Mesendoderm (in vitro differentiated cells): ENCODE measurements around the gene STK17A.

Experiments used
- DNase-seq: peaks from one replicate; pipeline ENCODE4 v3.0.0; 2013
- H2AK5ac ChIP-seq: 2 replicates; pipeline ENCODE4 v1.6.1; 2013; ENCODE audit warnings: low read length, inconsistent platforms
- H2BK120ac ChIP-seq: 2 replicates; pipeline ENCODE4 v1.6.1; 2013; ENCODE audit warnings: low read depth, mild to moderate bottlenecking, low read length, moderate library complexity, mixed read lengths
- H2BK15ac ChIP-seq: replicated peaks from 2 replicates; pipeline ENCODE4 v1.6.1; 2013; ENCODE audit warnings: low read depth, mild to moderate bottlenecking, moderate library complexity
- H2BK5ac ChIP-seq: 2 replicates; pipeline ENCODE4 v1.6.1; 2013; ENCODE audit warnings: low read length, inconsistent platforms
- H3K18ac ChIP-seq: 2 replicates; pipeline ENCODE4 v1.6.1; 2013; ENCODE audit warnings: mild to moderate bottlenecking, low read length, mixed read lengths
- H3K23ac ChIP-seq: one replicate; pipeline ENCODE4 v1.6.1; 2013; ENCODE audit warnings: low read length
- H3K27ac ChIP-seq: 2 replicates; pipeline ENCODE4 v1.5.1; 2013; ENCODE audit warnings: low read depth, mild to moderate bottlenecking, inconsistent platforms, low read length, moderate library complexity
- H3K27me3 ChIP-seq: 2 replicates; pipeline ENCODE4 v1.6.1; 2013; ENCODE audit warnings: low read length, control low read depth, mild to moderate bottlenecking, inconsistent platforms; ENCODE audit not compliant: insufficient read depth, poor library complexity
- H3K36me3 ChIP-seq: 2 replicates; pipeline ENCODE4 v1.6.1; 2013; ENCODE audit warnings: low read length, inconsistent platforms; ENCODE audit not compliant: control insufficient read depth, insufficient read depth
- H3K4ac ChIP-seq: one replicate; pipeline ENCODE4 v1.6.1; 2013; ENCODE audit warnings: low read depth, mild to moderate bottlenecking, low read length, moderate library complexity
- H3K4me1 ChIP-seq: 2 replicates; pipeline ENCODE4 v1.6.1; 2013; ENCODE audit warnings: low read depth, low read length, inconsistent platforms; ENCODE audit not compliant: control insufficient read depth
- H3K4me2 ChIP-seq: 2 replicates; pipeline ENCODE4 v1.6.1; 2013; ENCODE audit warnings: low read length
- H3K4me3 ChIP-seq: 2 replicates; pipeline ENCODE4 v1.5.1; 2013; ENCODE audit warnings: mild to moderate bottlenecking, low read length
- H3K56ac ChIP-seq: one replicate; pipeline ENCODE4 v1.6.1; 2013; ENCODE audit warnings: low read length
- H3K79me1 ChIP-seq: 2 replicates; pipeline ENCODE4 v1.6.1; 2013; ENCODE audit warnings: low read length, inconsistent platforms
- H3K79me2 ChIP-seq: 2 replicates; pipeline ENCODE4 v1.6.1; 2013; ENCODE audit warnings: mild to moderate bottlenecking, low read length; ENCODE audit not compliant: control insufficient read depth, insufficient read depth
- H3K9ac ChIP-seq: 2 replicates; pipeline ENCODE4 v1.6.1; 2013; ENCODE audit warnings: low read length, inconsistent platforms
- H4K5ac ChIP-seq: one replicate; pipeline ENCODE4 v1.6.1; 2013; ENCODE audit warnings: low read length
- H4K8ac ChIP-seq: one replicate; pipeline ENCODE4 v1.6.1; 2013; ENCODE audit warnings: low read depth, mild to moderate bottlenecking, control low read depth, low read length, moderate library complexity
- WGBS: extraction: QIAGEN DNeasy Blood & Tissue Kit; methylation state at CpG from one replicate; pipeline ENCODE4 v1.1.7; 2013; ENCODE audit warnings: low lambda C conversion rate, missing lambda C conversion rate; ENCODE audit not compliant: insufficient coverage; ENCODE audit errors: extremely low coverage; 5-methylcytosine and 5-hydroxymethylcytosine counted together

The STK17A gene

DNA sequence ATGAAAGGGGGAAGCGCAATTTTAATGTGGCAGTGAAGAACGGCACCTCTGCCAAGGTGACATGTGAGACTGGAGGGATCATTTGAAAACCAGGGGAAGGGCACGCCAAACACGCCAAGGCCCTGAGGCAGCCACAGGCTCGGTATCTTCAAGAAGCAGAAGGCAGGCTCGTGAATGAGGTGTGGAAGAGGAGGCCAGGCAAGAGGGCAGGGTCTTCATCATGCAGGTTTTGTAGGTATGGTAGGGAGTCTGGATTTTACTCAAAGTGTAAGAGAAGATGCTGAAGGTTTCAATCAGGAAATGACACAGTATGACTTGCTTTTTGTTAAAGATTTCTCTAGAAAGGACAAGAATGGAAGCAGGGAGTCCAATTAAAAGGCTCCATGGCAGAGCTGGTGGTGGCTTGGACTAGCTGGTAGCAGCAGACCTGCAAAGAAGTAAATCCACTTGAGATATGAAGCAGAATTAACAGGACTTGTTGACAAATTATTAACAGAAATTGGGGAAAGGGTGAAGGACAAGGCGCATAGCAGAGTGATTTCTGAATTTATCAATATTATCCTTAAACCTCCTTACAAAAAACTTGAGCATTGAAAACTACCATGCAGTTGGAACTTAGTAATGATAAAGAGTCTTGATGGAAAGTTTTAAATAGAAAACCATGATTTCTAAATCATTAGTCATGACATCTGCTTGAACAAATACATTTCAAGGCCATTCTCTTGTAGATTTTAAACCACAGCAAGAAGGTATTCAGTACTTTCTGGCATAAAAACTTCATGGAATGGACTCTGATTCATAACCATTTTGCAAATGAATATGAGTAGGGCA is 76.0 kb downstream of the STK17A start:
- no peak overlapping the region for H3K23ac ChIP-seq
- no CpG with 5 or more reads among the region's 7 CpGs for WGBS
- H3K9ac ChIP-seq: no peak overlapping the region
- no peaks in the 10 kb centered on the region for H3K27me3 ChIP-seq
- H3K36me3 ChIP-seq: no peaks in the 10 kb centered on the region
- no peak overlapping the region for H3K18ac ChIP-seq
- no peak overlapping the region for H3K4me3 ChIP-seq
- H3K56ac ChIP-seq: no peak overlapping the region
- H4K5ac ChIP-seq: no peak overlapping the region
- H2AK5ac ChIP-seq: no peak overlapping the region
- H2BK120ac ChIP-seq: no peak overlapping the region
- H3K79me2 ChIP-seq: peaks cover 9% of the 10 kb centered on the region
- H3K4me2 ChIP-seq: no peak overlapping the region
- H3K27ac ChIP-seq: no peak overlapping the region
- H2BK15ac ChIP-seq: no peak overlapping the region
- H2BK5ac ChIP-seq: no peak overlapping the region
- H4K8ac ChIP-seq: no peak overlapping the region
- DNase-seq: no peak
- peaks cover 5% of the 10 kb centered on the region for H3K4me1 ChIP-seq
- no peak overlapping the region for H3K4ac ChIP-seq
- peaks cover 10% of the 10 kb centered on the region for H3K79me1 ChIP-seq

GRCh38 chr7:43659549-43659896 is 76.6 kb downstream of the STK17A start:
- Histone ChIP-seq H4K5ac (no peak overlapping the region), H3K4me2 (no peak overlapping the region), H3K4me1 (peaks cover 5% of the 10 kb centered on the region), H3K4me3 (no peak overlapping the region), H3K27me3 (no peaks in the 10 kb centered on the region), H2BK120ac (no peak overlapping the region), H3K18ac (peak overlapping the region; percentile 28), H2AK5ac (no peak overlapping the region), H3K79me1 (peaks cover 11% of the 10 kb centered on the region), H3K23ac (no peak overlapping the region), H4K8ac (no peak overlapping the region), H3K9ac (no peak overlapping the region), H3K79me2 (peaks cover 11% of the 10 kb centered on the region), H2BK15ac (no peak overlapping the region), H3K27ac (no peak overlapping the region), H3K56ac (no peak overlapping the region), H2BK5ac (no peak overlapping the region), H3K4ac (no peak overlapping the region), H3K36me3 (no peaks in the 10 kb centered on the region)
- DNase-seq: no peak

- H4K5ac ChIP-seq: no peak overlapping the region
- no peak overlapping the region for H3K56ac ChIP-seq
- H3K36me3 ChIP-seq: no peaks in the 10 kb centered on the region
- H3K4me2 ChIP-seq: no peak overlapping the region
- H3K4ac ChIP-seq: no peak overlapping the region
- H3K79me1 ChIP-seq: peaks cover 12% of the 10 kb centered on the region
- no peak overlapping the region for H3K18ac ChIP-seq
- H2AK5ac ChIP-seq: no peak overlapping the region
- no peak overlapping the region for H3K4me3 ChIP-seq
- H2BK5ac ChIP-seq: no peak overlapping the region
- H3K27ac ChIP-seq: no peak overlapping the region
- peaks cover 13% of the 10 kb centered on the region for H3K79me2 ChIP-seq
- peaks cover 5% of the 10 kb centered on the region for H3K4me1 ChIP-seq
- no CpG with 5 or more reads among the region's 2 CpGs for WGBS
- no peak overlapping the region for H3K9ac ChIP-seq
- no peaks in the 10 kb centered on the region for H3K27me3 ChIP-seq
- H3K23ac ChIP-seq: no peak overlapping the region
- peak; percentile 33 for DNase-seq
- H2BK15ac ChIP-seq: no peak overlapping the region
- no peak overlapping the region for H4K8ac ChIP-seq
- H2BK120ac ChIP-seq: no peak overlapping the region
These were observed 77.2 kb downstream of the STK17A start for GRCh38 chr7:43660141-43660540.

GRCh38 chr7:43664681-43665080 is 81.8 kb downstream of the STK17A start:
- H3K9ac ChIP-seq: no peak overlapping the region
- H3K23ac ChIP-seq: no peak overlapping the region
- no peaks in the 10 kb centered on the region for H3K36me3 ChIP-seq
- H4K8ac ChIP-seq: no peak overlapping the region
- no peak overlapping the region for H3K27ac ChIP-seq
- H3K79me1 ChIP-seq: peaks cover 11% of the 10 kb centered on the region
- no peaks in the 10 kb centered on the region for H3K27me3 ChIP-seq
- H2BK120ac ChIP-seq: no peak overlapping the region
- H3K79me2 ChIP-seq: peaks cover 20% of the 10 kb centered on the region
- H2BK15ac ChIP-seq: no peak overlapping the region
- no peak overlapping the region for H4K5ac ChIP-seq
- no peak overlapping the region for H3K4me3 ChIP-seq
- no CpG with 5 or more reads among the region's 1 CpG for WGBS
- no peak overlapping the region for H3K4ac ChIP-seq
- H2AK5ac ChIP-seq: no peak overlapping the region
- no peak for DNase-seq
- no peak overlapping the region for H3K4me2 ChIP-seq
- peaks cover 3% of the 10 kb centered on the region for H3K4me1 ChIP-seq
- H2BK5ac ChIP-seq: no peak overlapping the region
- no peak overlapping the region for H3K18ac ChIP-seq
- H3K56ac ChIP-seq: no peak overlapping the region

DNA sequence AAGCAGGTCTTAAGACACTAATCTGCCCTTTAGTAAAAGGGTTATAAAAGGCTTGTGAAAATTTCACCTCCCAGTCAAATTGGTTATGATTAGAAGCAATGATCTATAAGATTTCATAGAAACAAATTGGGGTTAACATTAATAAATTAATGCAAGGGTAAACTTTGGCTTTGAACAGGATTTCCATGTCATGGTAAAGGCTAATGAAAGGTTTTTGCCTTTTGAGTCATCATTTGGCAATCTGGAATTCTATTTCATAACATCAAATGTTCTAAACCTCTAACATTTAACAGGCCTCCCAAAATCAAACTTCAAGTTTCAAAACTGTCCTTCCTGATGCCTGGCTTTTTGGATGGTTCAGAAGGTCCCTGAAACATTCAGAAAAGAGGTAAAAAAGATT is 84.0 kb downstream of the STK17A start:
- Histone ChIP-seq H2BK5ac (no peak overlapping the region), H3K18ac (no peak overlapping the region), H3K36me3 (no peaks in the 10 kb centered on the region), H3K27ac (no peak overlapping the region), H4K8ac (no peak overlapping the region), H3K23ac (no peak overlapping the region), H3K56ac (no peak overlapping the region), H3K4me1 (no peaks in the 10 kb centered on the region), H3K27me3 (no peaks in the 10 kb centered on the region), H2AK5ac (no peak overlapping the region), H2BK15ac (no peak overlapping the region), H3K4ac (no peak overlapping the region), H3K4me2 (no peak overlapping the region), H3K79me1 (peaks cover 11% of the 10 kb centered on the region), H3K9ac (no peak overlapping the region), H3K79me2 (peaks cover 25% of the 10 kb centered on the region), H3K4me3 (no peak overlapping the region), H4K5ac (no peak overlapping the region), H2BK120ac (no peak overlapping the region)
- DNase-seq: no peak

DNA sequence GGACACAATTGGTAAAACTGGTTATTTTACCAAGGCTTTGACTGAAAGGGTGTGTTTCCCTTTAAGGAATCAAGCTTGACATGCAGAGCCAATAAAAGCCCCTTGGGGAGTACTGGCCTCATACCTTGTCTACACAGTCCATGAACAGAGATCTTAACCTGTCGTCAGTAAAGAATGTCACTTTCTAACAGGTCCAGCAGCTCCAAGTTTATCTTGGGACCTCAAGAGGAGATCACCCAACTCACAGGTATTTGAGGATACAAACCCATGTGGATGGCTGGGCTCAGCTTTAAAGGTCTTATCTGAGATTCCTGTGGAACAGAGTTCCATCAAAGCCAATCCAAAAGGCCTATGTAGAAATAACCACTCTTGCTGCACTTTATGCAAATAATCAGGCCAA is 85.1 kb downstream of the STK17A start:
- no peak overlapping the region for H3K4me3 ChIP-seq
- no peak overlapping the region for H2BK15ac ChIP-seq
- H3K4me1 ChIP-seq: no peaks in the 10 kb centered on the region
- H3K18ac ChIP-seq: no peak overlapping the region
- H3K27me3 ChIP-seq: no peaks in the 10 kb centered on the region
- H3K4me2 ChIP-seq: no peak overlapping the region
- no peaks in the 10 kb centered on the region for H3K36me3 ChIP-seq
- no peak overlapping the region for H2BK5ac ChIP-seq
- H3K27ac ChIP-seq: no peak overlapping the region
- H3K79me2 ChIP-seq: peaks cover 32% of the 10 kb centered on the region
- no CpG with 5 or more reads among the region's 1 CpG for WGBS
- H3K9ac ChIP-seq: no peak overlapping the region
- H3K79me1 ChIP-seq: peaks cover 11% of the 10 kb centered on the region
- H4K8ac ChIP-seq: no peak overlapping the region
- peak; percentile 47 for DNase-seq
- no peak overlapping the region for H3K56ac ChIP-seq
- H3K23ac ChIP-seq: no peak overlapping the region
- H2BK120ac ChIP-seq: no peak overlapping the region
- no peak overlapping the region for H3K4ac ChIP-seq
- H2AK5ac ChIP-seq: no peak overlapping the region
- H4K5ac ChIP-seq: no peak overlapping the region
